SK-N-SH (cell line): ENCODE data around the gene SPG7. TPM values are rescaled to one million over a fixed set of nuclear protein-coding genes. Genes with fewer than 3 reads are reported as not detected.

Source experiments
- CTCF ChIA-PET: fragments of 300-600, 350-600 bp; formaldehyde crosslinking; extraction: SDS; loops from one replicate; lab custom pipeline; 2021; lab: Yijun Ruan, JAX
- POLR2A ChIA-PET: fragments of 350-600 bp; sonication (Branson Sonifier 250); formaldehyde crosslinking; extraction: SDS; loops from one replicate; lab custom pipeline; 2020; ENCODE audit warnings: antibody characterized with exemption, inconsistent platforms; lab: Yijun Ruan, JAX
- DNase-seq: peaks from one replicate; pipeline ENCODE4 v3.0.0; 2012
- H2AFZ ChIP-seq: fragments of 200-600 bp; sonication (generic); 2 replicates; pipeline ENCODE4 v1.8.1; 2016; ENCODE audit warnings: antibody characterized with exemption, mild to moderate bottlenecking, low read depth
- H3F3A ChIP-seq: fragments of 200-600 bp; sonication (generic); replicated peaks from 2 replicates; pipeline ENCODE3; 2016; ENCODE audit warnings: antibody characterized with exemption, mild to moderate bottlenecking; ENCODE audit not compliant: insufficient read depth
- H3K27ac ChIP-seq, 2 experiments: fragments of 200-500 bp in 1 of 2; fragments of 200-600 bp in 1 of 2; sonication (Bioruptor generic) in 1 of 2; sonication (generic), shearing (Covaris generic) in 1 of 2; 2 replicates each; pipeline versions ENCODE4 v1.5.1 to v1.6.1; 2014 to 2016; ENCODE audit warnings: low read depth in 2 of 2, inconsistent platforms in 1 of 2, low read length in 1 of 2, mild to moderate bottlenecking in 1 of 2, mixed read lengths in 1 of 2
- H3K27me3 ChIP-seq: fragments of 200-600 bp; sonication (generic), shearing (Covaris generic); 2 replicates; pipeline ENCODE4 v1.6.1; 2016; ENCODE audit warnings: mixed run types; ENCODE audit not compliant: insufficient read depth
- H3K36me3 ChIP-seq, 2 experiments: fragments of 200-500 bp in 1 of 2; fragments of 200-600 bp in 1 of 2; sonication (Bioruptor generic) in 1 of 2; sonication (generic) in 1 of 2; replicated peaks in 1 of 2; 2 replicates each; pipeline versions ENCODE3 to v1.5.1; 2014 to 2016; ENCODE audit warnings: low read length in 1 of 2, mild to moderate bottlenecking in 1 of 2; ENCODE audit not compliant: insufficient read depth in 2 of 2, control insufficient read depth in 1 of 2
- H3K4me1 ChIP-seq, 2 experiments: fragments of 200-500 bp in 1 of 2; fragments of 200-600 bp in 1 of 2; sonication (Bioruptor generic) in 1 of 2; sonication (generic), shearing (Covaris generic) in 1 of 2; 2 replicates each; pipeline versions ENCODE4 v1.5.1 to v1.6.1; 2014 to 2016; ENCODE audit warnings: low read depth in 1 of 2, low read length in 1 of 2, mixed run types in 1 of 2; ENCODE audit not compliant: insufficient read depth in 2 of 2, control insufficient read depth in 1 of 2
- H3K4me2 ChIP-seq: fragments of 200-600 bp; sonication (generic), shearing (Covaris generic); 2 replicates; pipeline ENCODE4 v1.6.1; 2017; ENCODE audit warnings: mixed run types
- H3K4me3 ChIP-seq, 2 experiments: fragments of 200-500 bp in 1 of 2; fragments of 200-600 bp in 1 of 2; sonication (Bioruptor generic) in 1 of 2; sonication (generic), shearing (Covaris generic) in 1 of 2; 2 replicates each; pipeline versions ENCODE4 v1.5.1 to v1.8.1; 2014 to 2016; ENCODE audit warnings: low read depth in 2 of 2, inconsistent platforms in 1 of 2, low read length in 1 of 2, mild to moderate bottlenecking in 1 of 2, mixed read lengths in 1 of 2, moderate library complexity in 1 of 2
- H3K79me2 ChIP-seq: fragments of 200-600 bp; sonication (generic); 2 replicates; pipeline ENCODE4 v1.8.1; 2017; ENCODE audit warnings: mild to moderate bottlenecking; ENCODE audit not compliant: insufficient read depth
- H3K9ac ChIP-seq: fragments of 200-600 bp; sonication (generic); 2 replicates; pipeline ENCODE4 v1.6.1; 2017; ENCODE audit warnings: mixed run types
- H3K9me2 ChIP-seq: fragments of 200-600 bp; sonication (generic); 2 replicates; pipeline ENCODE4 v1.6.1; 2017; ENCODE audit warnings: mixed run types
- H3K9me3 ChIP-seq: fragments of 200-600 bp; sonication (generic); 2 replicates; pipeline ENCODE4 v1.6.1; 2017; ENCODE audit warnings: mixed run types, mild to moderate bottlenecking, moderate library complexity
- H4K20me1 ChIP-seq: fragments of 200-600 bp; sonication (generic); 2 replicates; pipeline ENCODE4 v1.6.1; 2017; ENCODE audit warnings: mild to moderate bottlenecking, mixed run types; ENCODE audit not compliant: insufficient read depth
- ELF1 ChIP-seq: IDR thresholded peaks from 2 replicates; pipeline ENCODE4 v1.4.0; 2012
- EP300 ChIP-seq, 2 experiments: IDR thresholded peaks; 2 replicates each; pipeline versions ENCODE4 v1.4.0 to v1.6.1; 2012; ENCODE audit warnings: borderline replicate concordance in 1 of 2, low read depth in 1 of 2, low read length in 1 of 2
- FOSL2 ChIP-seq: IDR thresholded peaks from 2 replicates; pipeline ENCODE4 v1.4.0; 2012; ENCODE audit warnings: low read depth, mild to moderate bottlenecking, moderate library complexity, borderline replicate concordance
- GABPA ChIP-seq: IDR thresholded peaks from 2 replicates; pipeline ENCODE4 v1.4.0; 2012; ENCODE audit warnings: low read depth, mild to moderate bottlenecking
- MEF2A ChIP-seq: IDR thresholded peaks from 2 replicates; pipeline ENCODE4 v1.4.0; 2012; ENCODE audit warnings: low read depth, borderline replicate concordance
- MXI1 ChIP-seq: IDR thresholded peaks from 2 replicates; pipeline ENCODE4 v1.6.1; 2012; ENCODE audit warnings: mild to moderate bottlenecking, low read depth, low read length, improper control_type of control experiment
- NFIC ChIP-seq: IDR thresholded peaks from 2 replicates; pipeline ENCODE4 v1.4.0; 2012; ENCODE audit warnings: borderline replicate concordance
- PBX3 ChIP-seq: IDR thresholded peaks from 2 replicates; pipeline ENCODE4; 2012
- RFX5 ChIP-seq: IDR thresholded peaks from 2 replicates; pipeline ENCODE4 v1.6.1; 2012; ENCODE audit warnings: mild to moderate bottlenecking, improper control_type of control experiment, low read length
- SMC3 ChIP-seq: IDR thresholded peaks from 2 replicates; pipeline ENCODE4 v1.6.1; 2012; ENCODE audit warnings: low read depth, low read length, improper control_type of control experiment
- TAF1 ChIP-seq: IDR thresholded peaks from 2 replicates; pipeline ENCODE4 v1.6.1; 2012; ENCODE audit warnings: low read depth, mild to moderate bottlenecking, low read length, moderate library complexity, borderline replicate concordance
- TCF12 ChIP-seq: IDR thresholded peaks from 2 replicates; pipeline ENCODE4 v1.4.0; 2012
- TEAD4 ChIP-seq: IDR thresholded peaks from 2 replicates; pipeline ENCODE4 v1.4.0; 2012; ENCODE audit warnings: mild to moderate bottlenecking, borderline replicate concordance; ENCODE audit not compliant: insufficient read depth
- WGBS: methylation state at CpG from one replicate; pipeline ENCODE4 v1.1.6; 2017; ENCODE audit warnings: low lambda C conversion rate; 5-methylcytosine and 5-hydroxymethylcytosine counted together
- polyA plus RNA-seq, 3 experiments: library from polyadenylated mRNA; depleted of rRNA; stranded (reverse); fragments of >200 nt; gene quantifications; 2 replicates each; pipeline ENCODE4 v1.2.3, GENCODE V29; 2012
- TF ChIP-seq, protein P1 (sequence below): IDR thresholded peaks from 2 replicates; pipeline ENCODE4 v1.4.0; 2012; ENCODE audit warnings: low read depth, borderline replicate concordance

Gene SPG7
- polyA plus RNA-seq, 1 of the 3 experiments (the other 2 are of a cell fraction), result 100 TPM

DNA sequence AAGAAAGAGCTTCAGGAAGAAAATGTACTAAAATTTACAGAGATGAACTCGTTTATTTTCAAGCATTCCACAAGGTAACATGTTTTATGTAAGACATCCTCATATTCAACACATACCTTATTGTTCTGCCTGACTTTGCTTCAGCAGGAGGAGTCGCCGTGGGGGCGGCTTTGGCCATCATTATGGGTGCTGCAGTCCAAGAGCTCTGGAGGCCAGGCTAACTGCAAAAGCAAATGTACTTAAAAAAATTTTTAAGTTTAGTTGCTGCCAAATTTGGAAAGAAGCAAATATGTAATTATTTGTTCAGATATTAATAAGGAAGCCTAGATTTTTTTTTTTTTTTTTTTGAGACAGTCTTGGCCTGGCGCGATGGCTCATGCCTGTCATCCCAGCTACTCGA, 4.1 kb upstream of the SPG7 start (continued):
- TF ChIP-seq, protein P1, sequence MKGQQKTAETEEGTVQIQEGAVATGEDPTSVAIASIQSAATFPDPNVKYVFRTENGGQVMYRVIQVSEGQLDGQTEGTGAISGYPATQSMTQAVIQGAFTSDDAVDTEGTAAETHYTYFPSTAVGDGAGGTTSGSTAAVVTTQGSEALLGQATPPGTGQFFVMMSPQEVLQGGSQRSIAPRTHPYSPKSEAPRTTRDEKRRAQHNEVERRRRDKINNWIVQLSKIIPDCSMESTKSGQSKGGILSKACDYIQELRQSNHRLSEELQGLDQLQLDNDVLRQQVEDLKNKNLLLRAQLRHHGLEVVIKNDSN, result no peak
- TF ChIP-seq RFX5, result no peak

DNA sequence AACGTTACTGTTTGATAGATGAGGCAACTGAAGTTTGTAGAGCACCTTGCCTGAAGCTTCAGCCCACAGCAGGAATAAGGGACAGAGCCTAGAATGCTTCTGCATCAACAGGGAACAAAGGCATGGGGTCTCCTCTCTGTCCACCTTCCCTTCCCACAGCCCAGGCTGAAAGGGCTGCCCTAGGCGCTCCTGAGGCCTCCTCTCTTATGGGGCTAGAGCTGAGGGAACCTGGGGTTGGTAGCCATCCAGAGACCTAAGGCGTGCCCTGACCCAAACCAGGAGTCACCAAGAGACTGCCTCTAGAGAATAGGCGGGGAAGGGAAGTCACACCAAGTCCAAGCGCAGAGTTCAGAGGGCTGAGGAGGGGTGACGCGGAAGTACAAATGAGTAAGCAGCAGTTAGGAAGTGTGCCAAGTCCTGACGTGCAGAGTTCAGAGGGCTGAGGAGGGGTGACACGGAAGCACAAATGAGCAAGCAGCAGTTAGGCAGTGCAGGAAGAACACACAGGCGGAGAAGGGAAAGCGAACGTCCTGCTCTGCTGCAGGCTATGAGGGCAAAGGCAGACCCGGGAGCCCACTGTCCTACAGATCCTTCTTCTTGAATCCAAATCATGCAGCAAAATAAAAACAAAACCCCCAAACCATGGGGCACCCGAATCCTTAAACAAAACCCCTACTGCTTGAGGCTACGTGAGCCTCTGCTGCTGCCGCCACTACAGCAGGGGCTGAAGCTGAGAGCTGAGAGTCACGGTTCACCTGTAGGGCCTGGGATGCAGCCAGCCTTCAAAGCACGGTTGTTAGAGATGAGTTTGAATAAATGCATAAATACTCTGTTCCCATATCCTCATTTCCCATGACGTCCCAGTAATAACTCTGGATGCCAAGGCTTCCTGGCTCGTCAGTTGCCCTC, 2.7 kb upstream of the SPG7 start:
- POLR2A ChIA-PET, result no interaction called here
- no peaks in the 10 kb centered on the region for H3K9me3 ChIP-seq
- peaks cover 3 to 13% of the 10 kb centered on the region in 2 experiments; a peak in 2 of 4 replicates for H3K4me1 ChIP-seq
- no peak for TF ChIP-seq FOSL2
- no peak for TF ChIP-seq TAF1
- no peak for TF ChIP-seq TCF12
- TF ChIP-seq, protein P1, result no peak
- no peak for TF ChIP-seq MEF2A
- peak; percentile 17; the same call in 1 of the 2 replicates for TF ChIP-seq GABPA
- no peak for TF ChIP-seq EP300 (IDR thresholded peaks at IDR 0.05; ENCODE audit: borderline replicate concordance in 1 of 2, low read depth in 1 of 2, low read length in 1 of 2)
- no peaks in the 10 kb centered on the region for H3K9me2 ChIP-seq
- no peak overlapping the region for H3K4me3 ChIP-seq
- 74% methylated on average over 20 of the region's 20 CpGs for WGBS
- H3K79me2 ChIP-seq, result peaks cover 37% of the 10 kb centered on the region
- H3K36me3 ChIP-seq, result peaks cover 0 to 5% of the 10 kb centered on the region in 2 experiments
- H3K27me3 ChIP-seq, result no peaks in the 10 kb centered on the region
- CTCF ChIA-PET, result interaction anchor here (1.2 kb wide), 1 partner anchor 115 kb away, joined by 3 read pairs; no protein-coding TSS in a partner anchor
- no peak overlapping the region for H3K9ac ChIP-seq
- no peak for DNase-seq
- no peak overlapping the region for H3K4me2 ChIP-seq
- H3F3A ChIP-seq, result peaks cover 12% of the 10 kb centered on the region
- H3K27ac ChIP-seq, result no peak overlapping the region
- H4K20me1 ChIP-seq, result peaks cover 15% of the 10 kb centered on the region
- H2AFZ ChIP-seq, result no peak overlapping the region

DNA sequence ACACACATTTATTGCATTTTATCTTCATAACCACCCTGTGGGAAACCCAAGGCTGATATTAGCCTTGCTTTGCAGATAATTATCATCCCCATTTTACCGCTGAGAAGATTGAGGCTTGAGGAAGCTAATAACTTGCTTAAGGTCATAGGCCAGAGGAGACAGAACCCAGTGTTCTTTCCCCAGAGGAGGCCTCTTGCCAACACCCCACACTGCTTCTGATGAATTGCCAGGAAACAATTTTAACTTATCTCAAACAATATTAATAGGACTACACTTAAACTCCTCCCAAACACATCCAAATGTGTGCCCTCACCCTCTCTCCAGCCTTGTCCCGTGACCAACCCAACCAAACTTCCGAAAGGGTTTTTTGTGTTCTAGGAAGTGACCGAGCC, 2.1 kb upstream of the SPG7 start:
- CTCF ChIA-PET, result no interaction called here
- no peaks in the 10 kb centered on the region for H3K27me3 ChIP-seq
- H2AFZ ChIP-seq, result no peak overlapping the region
- H3K4me2 ChIP-seq, result no peak overlapping the region
- TF ChIP-seq TEAD4 (no peak), SMC3 (no peak), PBX3 (no peak), ELF1 (no peak), MXI1 (no peak), RFX5 (no peak), NFIC (no peak)
- TF ChIP-seq, all 33 proteins: peak for 0
- WGBS, result 96% methylated on average over 4 of the region's 4 CpGs
- H3K4me3 ChIP-seq, result no peak overlapping the region
- H4K20me1 ChIP-seq, result peaks cover 19% of the 10 kb centered on the region
- DNase-seq, result no peak
- peaks cover 12% of the 10 kb centered on the region for H3F3A ChIP-seq
- H3K27ac ChIP-seq, result no peak overlapping the region
- H3K9me2 ChIP-seq, result no peaks in the 10 kb centered on the region
- peaks cover 3 to 13% of the 10 kb centered on the region in 2 experiments; a peak in 2 of 4 replicates for H3K4me1 ChIP-seq
- H3K36me3 ChIP-seq, result peaks cover 2 to 12% of the 10 kb centered on the region in 2 experiments
- peaks cover 44% of the 10 kb centered on the region for H3K79me2 ChIP-seq
- H3K9me3 ChIP-seq, result no peaks in the 10 kb centered on the region
- no peak overlapping the region for H3K9ac ChIP-seq
- POLR2A ChIA-PET, result no interaction called here
